ENCODE measurements around the gene KIF1B.

DNA sequence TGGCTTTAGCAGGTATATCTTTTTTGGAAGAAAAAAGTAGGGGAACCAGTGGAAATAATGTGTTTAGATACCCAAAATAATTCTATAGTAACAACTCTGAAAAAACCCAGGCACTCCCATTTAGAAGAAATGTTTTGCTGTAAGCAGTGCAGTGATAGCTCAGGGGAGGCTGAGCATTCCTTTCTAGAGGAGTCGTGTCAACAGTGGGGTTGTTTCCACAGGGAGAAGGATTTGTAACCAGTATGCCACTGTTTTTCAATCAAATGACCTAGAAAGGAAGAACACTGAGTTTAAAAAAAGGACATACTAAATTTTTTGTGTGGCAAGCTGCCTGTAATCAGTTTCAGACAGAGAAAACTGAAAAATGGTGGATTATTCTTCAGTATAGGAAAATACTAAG is 190.9 kb downstream of the KIF1B start:
- no peak for TF ChIP-seq EP300 (IDR thresholded peaks at IDR 0.05)
- TF ChIP-seq, protein P1, sequence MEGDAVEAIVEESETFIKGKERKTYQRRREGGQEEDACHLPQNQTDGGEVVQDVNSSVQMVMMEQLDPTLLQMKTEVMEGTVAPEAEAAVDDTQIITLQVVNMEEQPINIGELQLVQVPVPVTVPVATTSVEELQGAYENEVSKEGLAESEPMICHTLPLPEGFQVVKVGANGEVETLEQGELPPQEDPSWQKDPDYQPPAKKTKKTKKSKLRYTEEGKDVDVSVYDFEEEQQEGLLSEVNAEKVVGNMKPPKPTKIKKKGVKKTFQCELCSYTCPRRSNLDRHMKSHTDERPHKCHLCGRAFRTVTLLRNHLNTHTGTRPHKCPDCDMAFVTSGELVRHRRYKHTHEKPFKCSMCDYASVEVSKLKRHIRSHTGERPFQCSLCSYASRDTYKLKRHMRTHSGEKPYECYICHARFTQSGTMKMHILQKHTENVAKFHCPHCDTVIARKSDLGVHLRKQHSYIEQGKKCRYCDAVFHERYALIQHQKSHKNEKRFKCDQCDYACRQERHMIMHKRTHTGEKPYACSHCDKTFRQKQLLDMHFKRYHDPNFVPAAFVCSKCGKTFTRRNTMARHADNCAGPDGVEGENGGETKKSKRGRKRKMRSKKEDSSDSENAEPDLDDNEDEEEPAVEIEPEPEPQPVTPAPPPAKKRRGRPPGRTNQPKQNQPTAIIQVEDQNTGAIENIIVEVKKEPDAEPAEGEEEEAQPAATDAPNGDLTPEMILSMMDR (IDR thresholded peaks at IDR 0.05): no peak
